ENCODE results near the gene TAMALIN. TPM values are rescaled to one million over a fixed set of nuclear protein-coding genes. Genes with fewer than 3 reads are reported as not detected.
A peak's percentile ranks its signal among the peaks of the same experiment; 100 is the strongest.

TAMALIN gene
- total RNA-seq, 2 donors from 2014 or later: 16.5 to 38.6 TPM

DNA sequence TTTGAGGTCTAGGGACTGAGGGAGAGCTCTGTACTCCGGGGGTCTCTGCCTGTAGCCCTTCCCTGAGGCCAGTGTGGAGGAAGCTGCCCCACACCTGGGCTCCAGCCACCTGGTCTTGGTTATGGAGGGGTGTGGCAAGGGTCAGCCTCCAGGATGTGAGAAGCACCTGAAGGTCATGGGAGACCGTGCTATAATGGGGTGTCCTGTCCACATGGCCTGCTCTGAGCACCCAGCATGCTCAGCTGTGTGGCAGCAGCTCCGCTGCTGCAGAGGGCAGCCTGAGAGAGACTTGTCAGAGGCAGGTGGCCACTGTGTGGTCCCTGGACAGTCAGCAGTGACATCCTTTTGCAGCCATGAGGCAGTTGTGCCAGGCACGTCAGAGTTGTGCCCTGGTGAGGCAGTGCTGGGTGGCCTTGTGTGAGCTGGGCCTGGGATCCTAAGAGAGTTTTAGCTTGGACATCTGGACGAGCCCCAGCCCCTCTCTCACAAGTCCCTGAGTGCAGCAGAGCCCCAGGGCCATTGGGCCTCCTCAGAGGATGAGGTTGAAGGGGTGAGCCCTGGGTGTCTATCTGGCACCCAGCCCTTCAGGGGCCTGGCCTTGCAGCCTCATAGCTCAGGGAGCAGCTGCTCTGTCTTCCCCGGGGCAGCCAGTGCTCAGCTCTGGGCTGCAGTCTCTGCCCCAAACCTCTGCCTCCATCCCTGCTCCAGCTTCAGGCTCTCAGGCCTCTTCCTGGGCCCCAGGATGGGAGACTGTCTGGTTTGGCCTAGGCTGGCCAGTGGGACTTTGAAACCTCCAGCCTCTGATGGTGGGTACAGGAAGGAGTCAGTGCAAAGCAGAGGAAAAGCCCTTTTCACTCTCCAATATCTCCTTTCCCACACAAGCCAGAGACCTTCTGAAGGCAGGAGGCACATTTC is 55.7 kb downstream of the TAMALIN start:
- Histone ChIP-seq H3K4me1 (replicated peaks) (peaks cover 6% of the 10 kb centered on the region), H3K27ac (peak overlapping the region in 1 of 2 donors; percentile 42), H3K9me3 (no peaks in the 10 kb centered on the region), H3K36me3 (peaks cover 0 to 3% of the 10 kb centered on the region in 2 donors), H3K27me3 (replicated peaks; ENCODE audit: insufficient read depth) (no peaks in the 10 kb centered on the region), H3K4me3 (no peak overlapping the region)
- TF ChIP-seq POLR2A (IDR thresholded peaks at IDR 0.05): no peak
- TF ChIP-seq, protein P1, sequence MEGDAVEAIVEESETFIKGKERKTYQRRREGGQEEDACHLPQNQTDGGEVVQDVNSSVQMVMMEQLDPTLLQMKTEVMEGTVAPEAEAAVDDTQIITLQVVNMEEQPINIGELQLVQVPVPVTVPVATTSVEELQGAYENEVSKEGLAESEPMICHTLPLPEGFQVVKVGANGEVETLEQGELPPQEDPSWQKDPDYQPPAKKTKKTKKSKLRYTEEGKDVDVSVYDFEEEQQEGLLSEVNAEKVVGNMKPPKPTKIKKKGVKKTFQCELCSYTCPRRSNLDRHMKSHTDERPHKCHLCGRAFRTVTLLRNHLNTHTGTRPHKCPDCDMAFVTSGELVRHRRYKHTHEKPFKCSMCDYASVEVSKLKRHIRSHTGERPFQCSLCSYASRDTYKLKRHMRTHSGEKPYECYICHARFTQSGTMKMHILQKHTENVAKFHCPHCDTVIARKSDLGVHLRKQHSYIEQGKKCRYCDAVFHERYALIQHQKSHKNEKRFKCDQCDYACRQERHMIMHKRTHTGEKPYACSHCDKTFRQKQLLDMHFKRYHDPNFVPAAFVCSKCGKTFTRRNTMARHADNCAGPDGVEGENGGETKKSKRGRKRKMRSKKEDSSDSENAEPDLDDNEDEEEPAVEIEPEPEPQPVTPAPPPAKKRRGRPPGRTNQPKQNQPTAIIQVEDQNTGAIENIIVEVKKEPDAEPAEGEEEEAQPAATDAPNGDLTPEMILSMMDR (IDR thresholded peaks at IDR 0.05): no peak
- no peak for TF ChIP-seq POLR2AphosphoS5 (IDR thresholded peaks at IDR 0.05)
- DNase-seq (ENCODE audit: low spot score): no peak
- WGBS: 77% methylated on average over 6 of the region's 6 CpGs
- intact Hi-C loops (cut with DNase I): no loop called here

DNA sequence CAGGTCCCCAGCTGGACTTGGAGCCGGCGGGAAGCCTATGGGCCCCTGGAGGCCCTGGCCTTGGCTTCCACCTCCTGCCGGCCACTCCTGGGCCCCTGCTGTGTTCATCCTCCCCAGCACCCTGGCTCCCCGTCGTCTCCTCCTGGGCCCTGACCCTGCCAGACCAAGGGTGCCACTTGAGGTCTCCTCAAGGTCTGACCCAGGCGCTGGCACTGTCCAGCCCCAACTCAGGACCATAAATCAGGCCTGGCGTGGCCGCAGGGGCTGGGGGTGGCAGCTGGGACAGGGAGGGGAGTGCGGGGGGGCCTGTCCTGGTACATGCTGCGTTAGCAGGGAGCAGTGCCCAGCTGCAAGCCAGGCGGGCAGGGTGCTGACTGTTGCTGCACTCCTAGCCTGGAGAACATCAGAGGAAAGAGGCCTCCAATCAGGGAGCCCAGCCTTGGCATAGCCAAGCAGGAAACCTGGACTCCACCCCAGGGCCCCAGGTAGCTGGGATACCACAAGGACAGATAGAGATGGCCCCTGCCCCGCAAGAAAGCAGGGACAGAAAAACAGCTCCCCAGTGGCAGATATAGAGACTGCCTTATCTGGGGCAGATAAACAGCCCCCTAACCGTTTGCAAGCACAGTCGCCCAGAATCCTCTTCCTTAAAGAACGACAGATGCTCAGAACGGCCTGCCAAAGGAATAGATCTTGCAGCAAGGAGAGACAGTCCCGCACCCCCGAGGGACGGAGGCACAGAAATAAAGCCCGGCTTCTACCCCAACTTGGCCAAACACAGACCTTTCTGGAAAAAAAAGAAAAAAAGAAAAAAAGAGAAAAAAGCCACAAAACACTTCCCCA is 56.6 kb downstream of the TAMALIN start:
- 77% methylated on average over 20 of the region's 20 CpGs for WGBS
- Histone ChIP-seq H3K36me3 (no peaks in the 10 kb centered on the region), H3K27me3 (replicated peaks; ENCODE audit: insufficient read depth) (no peaks in the 10 kb centered on the region), H3K9me3 (no peaks in the 10 kb centered on the region), H3K27ac (peak overlapping the region in 1 of 2 donors; percentile 42), H3K4me3 (no peak overlapping the region), H3K4me1 (replicated peaks) (peaks cover 6% of the 10 kb centered on the region)
- DNase-seq (ENCODE audit: low spot score): no peak
- intact Hi-C loops (cut with DNase I): no loop called here
- TF ChIP-seq POLR2A (IDR thresholded peaks at IDR 0.05) (no peak), POLR2AphosphoS5 (IDR thresholded peaks at IDR 0.05) (no peak)
- TF ChIP-seq, protein P1 (IDR thresholded peaks at IDR 0.05): no peak

DNA sequence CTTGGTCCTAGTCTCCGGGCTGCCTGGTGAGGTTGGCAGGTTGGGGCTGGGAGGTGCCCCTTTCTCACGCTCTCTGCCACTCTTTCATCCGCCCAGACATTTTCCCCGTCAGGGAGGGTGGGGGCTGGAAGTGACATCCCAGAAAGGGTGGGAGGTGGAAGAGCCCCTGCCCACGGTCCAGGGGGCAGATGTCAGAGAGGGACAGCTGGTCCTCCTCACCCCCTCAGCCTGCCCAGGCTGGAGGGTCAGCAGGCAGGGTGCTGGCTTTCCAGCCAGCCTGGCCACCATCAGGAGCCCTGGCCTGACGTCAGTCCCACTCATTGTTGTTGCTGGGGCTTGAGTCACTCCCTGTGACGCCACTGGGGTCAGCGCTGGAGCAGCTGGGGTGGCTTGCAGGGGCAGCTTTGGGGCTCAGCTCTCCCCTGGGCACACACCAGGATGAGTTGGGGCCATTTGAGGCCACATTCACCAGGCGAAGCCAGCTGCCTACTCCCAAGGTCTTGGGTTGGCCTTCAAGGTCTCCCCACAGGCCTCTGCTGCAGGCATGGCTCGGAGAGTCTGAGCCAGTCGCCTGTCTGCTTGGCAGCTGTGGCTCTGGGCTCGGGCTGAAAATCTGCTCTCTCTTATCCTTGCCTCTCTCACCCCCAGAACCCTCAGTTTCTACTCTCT is 57.4 kb downstream of the TAMALIN start:
- DNase-seq (ENCODE audit: low spot score): no peak
- 77% methylated on average over 9 of the region's 12 CpGs for WGBS

More for the DNA sequence above, 57.4 kb downstream of the TAMALIN start:
- Histone ChIP-seq H3K27ac (peak overlapping the region in 1 of 2 donors; percentile 42), H3K27me3 (replicated peaks; ENCODE audit: insufficient read depth) (no peaks in the 10 kb centered on the region), H3K9me3 (no peaks in the 10 kb centered on the region), H3K4me3 (no peak overlapping the region), H3K4me1 (replicated peaks) (peaks cover 2% of the 10 kb centered on the region), H3K36me3 (no peaks in the 10 kb centered on the region)
- intact Hi-C loops (cut with DNase I): no loop called here
- TF ChIP-seq POLR2A (IDR thresholded peaks at IDR 0.05) (no peak), POLR2AphosphoS5 (IDR thresholded peaks at IDR 0.05) (no peak)
- TF ChIP-seq, protein P1 (IDR thresholded peaks at IDR 0.05): no peak

Small RNA genes within 50 kb of the gene (small RNA-seq; reads per million reads assigned to genes)
- 0 reads per million in 2 donors for gene RNU6-574P

Other genes with a start within 250 kb of the TAMALIN start
- 1 to 10 TPM in 1 of 2 donors, under 1 TPM in 1; 0.46 to 1.4 TPM for gene FIGNL2, start 158.2 kb upstream of the TAMALIN start, total RNA-seq
- gene ANKRD33, start 118.8 kb upstream of the TAMALIN start, total RNA-seq: not detected
- gene ACVRL1, start 99.4 kb upstream of the TAMALIN start, total RNA-seq: 10 to 100 TPM; 31.1 to 34.8 TPM
- gene ACVR1B, start 55.2 kb upstream of the TAMALIN start, total RNA-seq: 10 to 100 TPM; 39.6 to 43.3 TPM
- gene NR4A1, start 44.5 kb downstream of the TAMALIN start, total RNA-seq: 100 to 1,000 TPM in 1 of 2 donors, 10 to 100 TPM in 1; 85.1 to 125 TPM
- gene ATG101, start 63.0 kb downstream of the TAMALIN start, total RNA-seq: 10 to 100 TPM; 60.0 to 64.1 TPM
- gene SMIM41, start 72.8 kb downstream of the TAMALIN start, total RNA-seq: 10 to 100 TPM in 1 of 2 donors, 1 to 10 TPM in 1; 7.5 to 30.2 TPM
- gene KRT80, start 185.1 kb downstream of the TAMALIN start, total RNA-seq: 1 to 10 TPM; 1.9 to 3.7 TPM
- 100 to 1,000 TPM in 1 of 2 donors, 10 to 100 TPM in 1; 53.1 to 151 TPM for gene KRT7, start 226.3 kb downstream of the TAMALIN start, total RNA-seq

Data from prostate gland (tissue), 2 donors.